Activated T-helper 2 cell treated with anti-CD3 and anti-CD28 coated beads, Interferon-gamma antibody, Interleukin-2, Interleukin-4, amounts not matched to agents 10 μg/mL and 5 μg/mL and 100 μg/mL, durations not matched to agents 14 hours and 24 hours and 36 hours (primary cell): ENCODE measurements around the gene DLEC1. TPM values are rescaled to one million over a fixed set of nuclear protein-coding genes. Genes with fewer than 3 reads are reported as not detected.

ENCODE experiments used
- DNase-seq: peaks from one replicate; pipeline ENCODE4 v3.0.0; 2021; ENCODE audit warnings: low spot score
- H3K27ac Mint-ChIP-seq: one replicate; pipeline ENCODE4 v1.8.0; 2021; ENCODE audit warnings: mixed read lengths
- H3K27me3 Mint-ChIP-seq: one replicate; pipeline ENCODE4 v1.8.0; 2021; ENCODE audit warnings: low read depth, mixed read lengths
- H3K36me3 Mint-ChIP-seq: one replicate; pipeline ENCODE4 v1.8.0; 2021; ENCODE audit warnings: low read depth, mixed read lengths
- H3K4me1 Mint-ChIP-seq: one replicate; pipeline ENCODE4 v1.8.0; 2021; ENCODE audit warnings: low read depth, mixed read lengths
- H3K4me3 Mint-ChIP-seq: one replicate; pipeline ENCODE4 v1.8.0; 2021; ENCODE audit warnings: low read depth, mild to moderate bottlenecking, moderate library complexity, mixed read lengths
- H3K9me3 Mint-ChIP-seq: one replicate; pipeline ENCODE4 v1.8.0; 2021; ENCODE audit warnings: mixed read lengths
- intact Hi-C: fragments of 100-400 bp; cut with micrococcal nuclease; formaldehyde crosslinking; loops from one replicate; pipeline ENCODE4 v1.15.1; 2023
- total RNA-seq: library from RNA; stranded (reverse); gene quantifications from 2 replicates; pipeline ENCODE4 v1.2.3, GENCODE V29; 2022

The DLEC1 gene
- total RNA-seq, 1 donor from 2014 or later: 0.16 TPM

DNA sequence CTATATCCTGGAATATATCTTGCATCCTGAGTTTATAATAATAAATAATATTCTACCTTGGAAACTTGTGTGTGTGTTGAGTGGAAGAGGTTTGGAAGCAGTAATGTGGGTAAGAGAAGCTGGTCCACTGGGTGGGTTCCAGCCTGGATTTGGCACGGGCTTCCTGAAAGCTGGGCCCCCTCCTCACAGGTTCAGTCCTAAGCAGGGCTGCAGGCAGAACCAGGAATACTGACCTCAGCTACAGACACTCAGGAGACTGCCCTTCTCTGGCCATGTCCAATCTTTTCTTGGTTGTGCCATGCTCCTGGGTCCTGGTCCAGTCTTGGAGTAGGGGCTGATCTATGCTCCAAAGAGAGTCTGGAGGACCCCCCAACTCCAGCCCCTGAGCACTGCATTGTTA is 104.0 kb downstream of the DLEC1 start:
- peaks cover 25% of the 10 kb centered on the region for H3K9me3 Mint-ChIP-seq
- no peaks in the 10 kb centered on the region for H3K27me3 Mint-ChIP-seq
- no peak overlapping the region for H3K27ac Mint-ChIP-seq
- no peak for DNase-seq
- H3K4me1 Mint-ChIP-seq: peaks cover 23% of the 10 kb centered on the region
- peaks cover 37% of the 10 kb centered on the region for H3K36me3 Mint-ChIP-seq
- no peak overlapping the region for H3K4me3 Mint-ChIP-seq
- intact Hi-C loops: no loop called here

DNA sequence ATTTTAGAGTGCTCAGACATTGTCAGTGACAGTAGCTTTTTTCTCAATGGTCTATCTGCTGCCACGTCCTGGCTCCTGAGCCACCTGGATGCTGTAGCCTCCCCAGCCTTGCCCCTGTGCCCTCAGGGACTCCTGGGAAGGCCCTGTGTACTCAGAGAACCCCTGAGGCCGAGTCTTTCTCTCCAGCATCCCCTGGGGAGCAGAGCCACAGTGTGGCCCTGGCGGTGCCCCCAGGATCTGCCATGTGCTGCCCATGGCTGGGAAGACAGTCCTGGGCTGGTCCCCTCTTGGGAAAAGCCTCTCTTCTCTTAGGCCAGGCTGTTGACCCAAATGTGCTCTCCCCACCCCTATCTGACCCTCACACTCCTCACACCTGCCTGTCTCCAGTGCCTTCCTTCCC is 104.5 kb downstream of the DLEC1 start:
- no peak for DNase-seq
- peaks cover 37% of the 10 kb centered on the region for H3K36me3 Mint-ChIP-seq
- H3K4me1 Mint-ChIP-seq: peaks cover 18% of the 10 kb centered on the region
- H3K4me3 Mint-ChIP-seq: no peak overlapping the region
- H3K27me3 Mint-ChIP-seq: no peaks in the 10 kb centered on the region
- no peak overlapping the region for H3K27ac Mint-ChIP-seq
- intact Hi-C loops: no loop called here
- peaks cover 25% of the 10 kb centered on the region for H3K9me3 Mint-ChIP-seq

- Mint-ChIP-seq H3K27ac (no peak overlapping the region), H3K4me3 (no peak overlapping the region), H3K36me3 (peaks cover 20% of the 10 kb centered on the region), H3K9me3 (peaks cover 29% of the 10 kb centered on the region), H3K27me3 (no peaks in the 10 kb centered on the region), H3K4me1 (peaks cover 17% of the 10 kb centered on the region)
- DNase-seq: no peak
- intact Hi-C loops: no loop called here
These were observed 107.5 kb downstream of the DLEC1 start for GRCh38 chr3:38146504-38146903.

DNA sequence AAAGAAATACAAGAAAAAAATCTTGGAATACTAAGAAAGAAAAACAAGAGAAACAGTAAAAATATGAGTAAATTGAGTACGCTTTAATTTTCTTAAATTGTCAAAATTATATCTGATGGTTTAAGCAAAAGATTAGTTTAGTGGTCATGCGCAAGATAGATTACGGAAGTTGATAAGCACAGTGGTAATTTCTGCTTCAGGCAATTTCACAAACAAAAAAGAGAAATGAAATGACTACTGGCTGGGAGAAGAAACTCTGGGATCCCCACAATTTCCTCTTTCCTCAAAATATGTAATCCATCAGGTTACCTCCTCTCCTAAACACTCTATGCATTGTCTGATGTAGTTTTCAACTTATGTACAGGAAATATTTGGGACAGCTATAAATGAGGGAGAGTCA is 108.4 kb downstream of the DLEC1 start:
- H3K4me3 Mint-ChIP-seq: no peak overlapping the region
- H3K4me1 Mint-ChIP-seq: peaks cover 23% of the 10 kb centered on the region
- H3K9me3 Mint-ChIP-seq: peaks cover 34% of the 10 kb centered on the region
- H3K27ac Mint-ChIP-seq: no peak overlapping the region
- no peaks in the 10 kb centered on the region for H3K27me3 Mint-ChIP-seq
- intact Hi-C loops: no loop called here
- no peak for DNase-seq
- peaks cover 11% of the 10 kb centered on the region for H3K36me3 Mint-ChIP-seq

DNA sequence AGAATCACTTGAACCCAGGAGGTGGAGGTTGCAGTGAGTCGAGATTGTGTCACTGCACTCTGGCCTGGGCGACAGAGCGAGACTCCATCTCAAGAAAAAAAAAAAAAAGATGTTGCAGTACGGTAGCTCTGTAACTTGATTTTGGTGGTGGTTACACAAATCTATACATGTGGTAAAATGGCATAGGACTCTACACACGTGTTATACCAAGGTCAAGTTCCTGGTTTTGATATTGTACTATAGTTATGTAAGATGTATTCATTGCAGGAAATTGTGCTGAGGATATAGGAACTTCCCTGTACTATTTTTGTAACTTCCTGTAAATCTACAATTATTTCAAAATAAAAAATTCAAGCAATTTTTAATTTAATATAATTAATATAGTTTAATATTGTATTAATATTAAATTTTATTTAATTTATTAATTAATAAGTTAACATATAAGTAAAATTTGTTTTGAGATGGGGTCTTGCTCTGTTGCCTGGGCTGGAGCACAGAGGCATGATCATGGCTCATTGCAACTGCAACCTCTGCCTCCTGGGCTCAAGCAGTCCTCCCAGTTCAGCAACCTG is 109.4 kb downstream of the DLEC1 start:
- intact Hi-C loops: no loop called here
- Mint-ChIP-seq H3K36me3 (peaks cover 10% of the 10 kb centered on the region), H3K9me3 (peaks cover 34% of the 10 kb centered on the region), H3K4me1 (peaks cover 31% of the 10 kb centered on the region), H3K4me3 (no peak overlapping the region), H3K27ac (no peak overlapping the region), H3K27me3 (no peaks in the 10 kb centered on the region)
- DNase-seq: no peak

GRCh38 chr3:38149708-38150107 is 110.7 kb downstream of the DLEC1 start:
- Mint-ChIP-seq H3K4me3 (no peak overlapping the region), H3K9me3 (peaks cover 34% of the 10 kb centered on the region), H3K27me3 (no peaks in the 10 kb centered on the region), H3K36me3 (peaks cover 10% of the 10 kb centered on the region), H3K27ac (no peak overlapping the region), H3K4me1 (peaks cover 40% of the 10 kb centered on the region)
- intact Hi-C loops: no loop called here
- DNase-seq: no peak

GRCh38 chr3:38150780-38151528 is 111.9 kb downstream of the DLEC1 start:
- Mint-ChIP-seq H3K27me3 (no peaks in the 10 kb centered on the region), H3K27ac (peak overlapping the region; percentile 51), H3K4me1 (peaks cover 40% of the 10 kb centered on the region), H3K4me3 (no peak overlapping the region), H3K9me3 (peaks cover 28% of the 10 kb centered on the region), H3K36me3 (peaks cover 10% of the 10 kb centered on the region)
- no peak for DNase-seq
- intact Hi-C loops: no loop called here

DNA sequence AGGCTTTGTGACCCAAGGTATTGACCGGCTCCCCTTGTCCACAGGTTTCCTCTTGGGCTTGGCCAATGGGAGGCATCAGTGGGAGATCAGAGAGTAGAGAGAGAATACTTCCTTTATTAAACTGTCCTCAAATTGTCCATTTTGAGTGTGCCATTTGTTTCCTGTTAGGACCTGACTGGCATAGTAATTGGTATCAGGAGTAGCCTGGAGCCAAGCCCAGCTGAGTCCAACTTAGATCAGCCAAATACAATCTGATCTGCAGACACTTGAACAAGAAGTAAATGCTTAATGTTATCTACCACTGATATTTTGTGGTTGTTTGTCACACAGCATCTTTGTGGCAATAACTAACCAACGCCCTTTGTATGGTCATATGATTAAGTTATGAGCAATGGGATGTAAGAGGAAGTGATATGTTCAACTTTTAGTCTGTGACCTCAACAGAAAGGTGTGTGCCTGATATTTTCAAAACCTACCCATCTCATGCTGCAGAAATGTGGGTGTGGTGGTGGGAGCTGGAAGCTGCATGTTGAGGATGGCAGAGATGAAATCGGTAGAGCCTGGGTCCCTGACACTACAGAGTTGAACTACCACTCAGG is 112.8 kb downstream of the DLEC1 start:
- Mint-ChIP-seq H3K27me3 (no peaks in the 10 kb centered on the region), H3K4me3 (no peak overlapping the region), H3K27ac (peak overlapping the region; percentile 51), H3K36me3 (peaks cover 8% of the 10 kb centered on the region), H3K9me3 (peaks cover 21% of the 10 kb centered on the region), H3K4me1 (peaks cover 40% of the 10 kb centered on the region)
- no peak for DNase-seq
- intact Hi-C loops: loop anchor here (1.0 kb wide), 2 partner anchors 13 to 14 kb away; partner anchors contain the start of gene ACAA1

DNA sequence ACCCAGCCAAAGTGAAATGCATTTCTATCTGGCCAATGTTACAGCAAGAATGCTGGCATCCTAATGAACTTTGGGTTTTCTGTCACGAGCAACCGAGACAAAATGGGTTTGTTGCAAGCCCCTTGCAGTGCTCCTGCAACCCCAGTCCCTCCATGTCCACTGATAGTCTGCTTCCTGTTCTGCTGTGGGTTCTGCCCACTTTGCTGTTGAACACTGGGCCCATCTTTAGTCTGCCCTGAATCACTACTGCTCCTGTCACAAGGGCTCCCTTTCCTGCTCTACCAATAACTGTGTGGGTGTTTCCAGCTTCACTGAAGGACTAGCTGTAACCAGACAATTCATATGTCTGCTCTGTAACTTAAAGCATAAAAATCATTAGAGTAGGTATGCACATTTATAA is 113.6 kb downstream of the DLEC1 start:
- Mint-ChIP-seq H3K4me1 (peaks cover 40% of the 10 kb centered on the region), H3K36me3 (peaks cover under 1% of the 10 kb centered on the region), H3K27ac (no peak overlapping the region), H3K9me3 (peaks cover 12% of the 10 kb centered on the region), H3K4me3 (no peak overlapping the region), H3K27me3 (no peaks in the 10 kb centered on the region)
- intact Hi-C loops: loop anchor here (1.0 kb wide), 2 partner anchors 12 to 15 kb away; partner anchors contain the start of gene ACAA1
- DNase-seq: no peak

DNA sequence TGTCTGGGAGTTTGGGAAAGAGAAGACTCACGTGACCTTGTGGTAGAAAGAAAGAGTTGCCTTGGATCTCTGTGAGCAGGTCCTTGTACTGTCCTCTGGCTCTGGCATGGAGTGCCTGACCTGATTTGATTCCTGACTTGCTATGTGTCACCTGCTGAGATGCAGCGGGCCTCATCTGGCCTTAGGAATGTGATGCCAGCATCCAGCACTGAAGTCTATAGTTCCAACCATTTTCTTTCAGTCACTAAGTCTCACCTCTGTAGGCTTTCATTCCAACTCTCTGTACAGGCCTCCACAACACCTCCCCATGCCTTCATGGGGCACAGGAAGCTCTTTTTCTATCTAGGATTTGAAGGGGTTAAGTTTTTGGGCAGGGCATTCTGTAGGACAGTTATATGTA is 114.2 kb downstream of the DLEC1 start:
- intact Hi-C loops: no loop called here
- no peaks in the 10 kb centered on the region for H3K36me3 Mint-ChIP-seq

GRCh38 chr3:38154033-38154494 is 115.1 kb downstream of the DLEC1 start:
- no peak overlapping the region for H3K4me3 Mint-ChIP-seq
- DNase-seq: no peak
- peaks cover 8% of the 10 kb centered on the region for H3K9me3 Mint-ChIP-seq
- no peak overlapping the region for H3K27ac Mint-ChIP-seq
- H3K27me3 Mint-ChIP-seq: no peaks in the 10 kb centered on the region
- intact Hi-C loops: no loop called here
- no peaks in the 10 kb centered on the region for H3K36me3 Mint-ChIP-seq
- peaks cover 40% of the 10 kb centered on the region for H3K4me1 Mint-ChIP-seq

More for the DNA sequence above, 114.2 kb downstream of the DLEC1 start:
- Mint-ChIP-seq H3K4me1 (peaks cover 40% of the 10 kb centered on the region), H3K4me3 (no peak overlapping the region), H3K9me3 (peaks cover 8% of the 10 kb centered on the region), H3K27me3 (no peaks in the 10 kb centered on the region), H3K27ac (no peak overlapping the region)
- no peak for DNase-seq

DNA sequence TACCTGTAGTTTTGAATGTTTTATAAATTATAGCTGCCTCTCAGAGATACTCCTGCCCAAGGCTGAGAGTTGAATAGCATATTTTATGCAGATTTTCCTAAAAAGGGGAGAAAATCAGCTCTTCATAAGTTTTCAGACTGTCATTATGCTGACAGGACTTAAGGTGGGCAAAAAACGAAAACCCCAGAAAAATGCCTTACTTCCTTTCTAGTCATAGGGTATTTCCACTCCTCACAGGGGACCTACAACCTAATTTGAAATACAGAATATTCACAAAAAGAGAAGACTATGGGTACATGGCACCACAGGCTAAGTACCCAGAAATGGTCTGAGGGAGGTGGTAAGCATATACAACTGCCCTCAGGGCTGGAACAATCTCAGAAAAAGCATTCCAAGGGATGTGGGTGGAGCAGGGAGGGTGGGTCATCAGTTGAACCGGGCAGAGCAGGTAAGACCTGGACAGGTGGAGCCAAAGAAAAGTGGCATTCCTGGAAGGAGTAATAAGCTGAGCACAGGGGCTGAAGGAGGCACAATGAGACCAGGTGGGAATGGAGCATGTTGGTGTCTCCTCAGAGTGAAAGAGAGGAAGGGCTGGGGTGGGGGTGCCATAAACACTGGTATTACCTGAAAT is 115.7 kb downstream of the DLEC1 start:
- Mint-ChIP-seq H3K4me1 (peaks cover 34% of the 10 kb centered on the region), H3K4me3 (no peak overlapping the region), H3K27ac (no peak overlapping the region), H3K27me3 (no peaks in the 10 kb centered on the region), H3K36me3 (no peaks in the 10 kb centered on the region), H3K9me3 (peaks cover 8% of the 10 kb centered on the region)
- intact Hi-C loops: no loop called here
- no peak for DNase-seq

DNA sequence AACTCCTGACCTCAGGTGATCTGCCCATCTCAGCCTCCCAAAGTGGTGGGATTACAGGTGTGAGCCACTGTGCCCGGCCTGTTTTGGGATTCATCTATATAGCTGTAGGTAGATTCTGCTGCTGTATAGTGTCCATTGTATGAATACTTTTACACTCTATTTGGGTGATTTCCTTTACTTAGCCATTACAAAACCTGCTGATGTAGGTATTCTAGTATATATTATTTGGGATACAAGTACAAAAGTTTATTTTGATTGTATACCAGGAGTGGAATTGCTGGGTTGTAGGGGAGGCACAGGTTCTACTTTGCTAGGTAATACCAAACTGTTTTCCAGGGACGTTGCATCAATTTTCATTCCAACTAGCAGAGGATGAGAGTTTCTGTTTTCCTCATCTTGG is 116.8 kb downstream of the DLEC1 start:
- DNase-seq: no peak
- intact Hi-C loops: no loop called here
- Mint-ChIP-seq H3K27me3 (no peaks in the 10 kb centered on the region), H3K9me3 (peaks cover 8% of the 10 kb centered on the region), H3K36me3 (no peaks in the 10 kb centered on the region), H3K4me1 (peaks cover 30% of the 10 kb centered on the region), H3K27ac (no peak overlapping the region), H3K4me3 (no peak overlapping the region)
